Inferior parietal cortex (tissue), 1 donor: ENCODE measurements around the gene EGFLAM.

ENCODE experiments used
- DNase-seq: peaks from one replicate; pipeline ENCODE4 v3.0.0-alpha.2; 2016; ENCODE audit errors: extremely low spot score

Gene EGFLAM

DNA sequence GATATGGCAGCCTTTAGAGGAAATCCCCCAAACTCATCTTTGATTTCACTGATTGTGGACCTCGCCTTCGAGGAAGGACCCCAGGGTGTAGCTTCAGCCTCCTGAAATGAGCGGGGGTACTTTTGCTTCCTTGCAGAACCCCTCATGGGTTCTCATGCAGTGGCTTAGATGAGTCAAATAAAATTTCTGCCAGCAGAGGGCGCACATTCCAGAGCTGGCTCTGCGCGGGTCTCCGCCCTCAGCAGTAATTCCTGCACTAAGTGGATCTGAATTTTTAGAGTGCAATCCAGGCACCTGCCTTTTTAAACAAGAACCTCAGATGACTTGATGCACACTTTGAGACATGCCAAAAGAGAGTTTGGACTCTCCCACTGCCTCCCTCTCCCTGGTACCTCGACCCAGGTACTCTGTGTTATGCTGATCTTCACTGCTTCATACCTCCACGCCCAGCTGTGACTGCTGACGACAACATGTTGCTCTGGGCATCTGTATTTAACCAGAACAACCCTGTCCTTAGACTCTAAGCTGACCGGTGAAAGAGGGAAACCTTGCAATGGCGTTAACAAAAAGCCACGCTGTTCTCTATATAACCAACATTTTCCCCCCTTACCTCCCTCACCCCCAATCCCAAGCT, 7.3 kb downstream of the EGFLAM start:
- DNase-seq: peak; percentile 82

DNA sequence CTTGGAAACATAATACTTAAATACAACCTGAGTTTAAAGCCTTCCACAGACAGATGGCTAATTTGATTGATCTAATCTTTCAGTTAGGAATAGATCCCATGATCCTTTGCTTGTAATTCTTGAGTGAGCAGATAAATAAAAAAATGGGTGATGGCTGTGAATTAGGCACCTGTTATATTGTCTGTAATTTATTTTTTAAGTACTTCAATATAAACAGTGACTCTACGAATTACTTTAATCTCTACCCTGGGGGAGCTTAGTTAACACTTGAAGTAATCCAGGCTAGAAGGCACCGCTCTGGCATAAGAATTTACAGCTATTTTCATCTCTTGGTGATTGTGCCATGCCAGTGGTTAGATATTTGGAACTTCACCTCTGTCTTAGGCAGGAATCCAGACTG, 9.0 kb downstream of the EGFLAM start:
- DNase-seq: no peak

DNA sequence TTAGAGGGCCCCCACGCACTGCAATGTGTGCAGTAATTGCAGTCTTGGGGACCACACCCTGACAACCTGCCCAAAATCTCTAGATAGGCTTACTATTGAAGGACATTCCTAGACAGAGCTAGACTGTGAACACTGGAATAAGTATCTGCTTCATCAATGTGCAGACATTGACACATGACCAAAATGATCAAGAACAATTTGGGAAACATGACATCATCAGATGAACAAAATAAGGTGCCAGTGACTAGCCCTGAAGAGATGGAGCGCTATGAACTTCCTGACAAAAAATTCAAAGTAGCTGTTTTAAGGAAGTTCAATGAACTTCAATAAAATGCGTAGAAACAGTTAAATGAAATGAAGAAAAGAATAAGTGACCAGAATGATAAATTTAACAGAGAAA, 15.3 kb downstream of the EGFLAM start:
- DNase-seq: no peak

DNA sequence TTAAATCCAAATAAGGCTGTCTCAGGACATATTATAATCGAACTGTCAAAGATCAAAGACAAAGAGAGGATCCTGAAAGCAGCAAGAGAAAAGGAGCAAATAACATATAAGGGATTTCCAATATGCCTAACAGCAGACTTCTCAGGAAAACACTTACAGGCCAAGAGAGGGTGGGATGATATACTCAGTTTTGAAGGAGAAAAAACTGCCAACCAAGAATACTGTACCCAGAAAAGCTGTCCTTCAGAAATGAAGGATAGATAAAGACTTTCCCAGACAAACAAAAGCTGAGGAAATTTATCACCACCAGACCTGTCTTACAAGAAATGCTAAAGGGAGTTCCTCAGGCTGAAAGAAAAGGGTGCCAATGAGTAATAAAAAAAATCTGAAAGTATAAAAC, 16.0 kb downstream of the EGFLAM start:
- DNase-seq: no peak

DNA sequence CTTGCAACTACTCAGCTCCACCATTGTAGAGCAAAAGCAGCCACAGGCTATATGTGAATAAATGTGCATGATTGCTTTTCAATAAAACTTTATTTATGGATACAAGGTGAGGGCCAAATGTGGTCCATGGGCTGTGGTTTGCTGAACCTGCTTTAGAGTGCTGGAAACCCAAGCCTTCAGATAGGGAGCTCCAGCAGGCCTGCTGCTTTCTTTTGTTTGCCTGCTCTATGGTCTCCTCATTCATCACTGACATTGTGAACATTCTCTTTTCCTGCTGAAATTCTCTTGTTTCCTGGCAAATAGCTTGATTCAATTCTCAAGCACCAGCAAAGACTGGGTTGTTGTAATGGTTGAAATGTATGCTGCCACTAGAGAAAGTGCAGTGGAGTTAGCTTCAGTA, 26.0 kb downstream of the EGFLAM start:
- no peak for DNase-seq

DNA sequence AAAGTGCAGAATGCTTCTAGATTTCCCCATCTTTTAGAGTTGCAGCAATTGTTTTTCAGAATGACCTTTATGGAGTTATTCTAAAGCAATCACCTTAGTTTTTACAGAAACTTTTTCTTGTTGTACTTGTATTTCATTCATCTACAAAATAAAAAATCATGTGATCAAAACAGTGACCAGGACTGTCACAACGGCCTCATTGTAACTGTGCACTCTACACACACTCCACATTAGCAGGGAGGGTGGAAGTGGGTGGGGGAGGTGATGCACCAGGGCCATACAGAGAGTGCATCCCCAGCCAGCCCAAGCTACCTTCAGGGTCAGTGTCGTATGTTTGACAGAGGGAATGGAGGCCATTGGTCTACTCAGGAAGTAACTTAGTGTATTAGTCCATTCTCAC, 26.9 kb downstream of the EGFLAM start:
- DNase-seq: peak; percentile 13

DNA sequence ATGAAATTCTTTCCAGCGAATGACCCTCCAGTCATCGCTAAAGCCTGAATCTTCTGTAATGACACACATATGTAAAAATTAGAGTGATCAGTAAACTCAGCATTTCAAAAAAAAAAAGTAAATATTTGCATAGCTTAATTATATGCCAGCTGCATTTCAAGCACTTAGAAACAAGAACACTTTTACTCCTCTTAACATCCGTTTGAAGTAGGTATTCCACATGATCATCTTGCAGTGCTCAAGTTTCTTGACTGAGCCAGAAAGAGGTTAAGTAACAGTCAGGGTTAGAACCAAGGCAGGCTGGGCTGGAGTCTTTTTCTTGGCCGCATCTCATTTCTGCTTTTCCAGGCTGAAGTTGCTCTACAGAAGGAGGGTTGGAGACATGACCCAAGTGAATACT, 27.6 kb downstream of the EGFLAM start:
- DNase-seq: no peak

DNA sequence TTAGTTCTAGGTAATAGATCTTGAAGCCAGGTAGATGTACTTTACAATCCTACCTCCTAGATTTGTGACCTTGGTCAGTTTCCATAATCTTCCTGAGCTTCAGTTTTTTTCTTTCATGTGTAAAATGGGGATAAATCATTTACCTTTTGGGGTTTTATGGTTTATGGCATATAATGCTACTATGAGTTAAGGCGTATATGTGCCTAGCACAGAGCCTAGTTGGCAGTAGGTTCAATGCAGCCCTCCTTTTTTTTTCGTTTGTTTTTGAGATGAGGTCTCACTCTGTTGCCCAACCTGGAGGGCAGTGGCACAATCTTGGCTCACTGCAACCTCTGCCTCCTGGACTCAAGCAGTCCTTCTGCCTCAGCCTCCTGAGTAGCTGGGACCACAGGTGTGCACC, 28.8 kb downstream of the EGFLAM start:
- DNase-seq: no peak

DNA sequence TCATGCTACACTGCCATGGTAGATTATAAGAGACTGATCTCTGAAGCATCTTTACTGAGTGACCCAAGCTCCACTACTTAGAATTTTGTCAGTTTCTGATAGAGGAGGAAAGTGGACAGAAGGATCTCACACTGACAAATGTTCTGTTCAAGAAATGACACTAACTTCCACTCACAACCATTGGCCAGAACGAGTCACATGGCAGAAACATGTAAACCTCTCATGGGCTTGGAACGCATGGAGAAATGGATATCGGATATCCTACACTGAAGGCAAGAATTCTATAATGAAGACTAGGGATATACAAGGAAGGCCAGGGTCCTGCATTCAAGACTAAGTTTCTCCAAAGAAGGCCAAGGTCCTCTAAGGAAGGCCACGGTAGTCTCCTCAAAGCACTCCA, 31.1 kb downstream of the EGFLAM start:
- no peak for DNase-seq

DNA sequence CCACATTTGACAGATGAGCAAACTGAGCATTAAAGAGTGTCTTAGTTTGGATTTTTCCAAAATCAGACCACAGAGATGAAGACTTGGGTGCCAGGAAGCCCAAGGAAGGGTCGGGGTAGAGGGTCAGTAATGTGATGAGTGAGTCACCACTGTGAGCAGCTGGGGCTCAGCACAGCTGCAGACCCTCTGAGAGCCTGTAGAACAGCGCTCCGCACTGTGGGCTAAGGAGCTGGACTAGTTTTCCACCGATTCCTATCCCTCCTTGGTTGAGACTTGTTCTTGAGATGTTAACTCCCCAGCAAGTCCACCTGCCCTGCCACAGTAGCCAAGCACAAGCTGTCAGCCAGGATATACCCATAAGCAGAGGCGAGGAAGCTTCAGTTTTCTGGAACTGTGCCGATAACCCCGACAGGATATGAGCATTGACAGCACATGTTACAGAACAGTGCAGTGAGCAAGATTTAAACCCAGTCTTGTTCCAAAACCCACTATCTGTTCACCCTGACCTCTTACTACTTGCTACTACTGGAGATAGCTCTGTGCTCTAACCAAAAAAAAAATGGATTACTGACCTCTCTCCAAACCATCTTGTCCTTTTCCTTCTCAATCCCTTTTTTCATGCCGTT, 31.8 kb downstream of the EGFLAM start:
- no peak for DNase-seq

DNA sequence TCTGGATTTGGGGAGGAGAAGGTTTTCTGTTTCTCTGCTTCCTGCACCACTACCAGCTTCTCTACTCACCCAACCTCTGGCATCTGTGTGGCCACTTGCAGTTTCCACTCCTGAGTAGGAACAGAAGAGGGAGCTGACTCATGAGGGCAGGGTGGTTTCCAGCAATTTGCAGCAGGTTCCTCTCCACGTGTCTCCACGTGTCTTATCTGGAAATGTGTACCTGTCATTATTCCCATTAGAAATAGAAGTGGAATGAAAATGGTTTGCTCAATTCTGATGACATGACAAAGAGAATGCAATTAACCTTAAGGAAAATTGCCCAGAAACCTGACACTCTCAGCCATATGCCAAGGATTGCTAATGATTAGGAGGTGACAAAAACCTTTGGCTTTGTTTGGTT, 33.0 kb downstream of the EGFLAM start:
- no peak for DNase-seq

DNA sequence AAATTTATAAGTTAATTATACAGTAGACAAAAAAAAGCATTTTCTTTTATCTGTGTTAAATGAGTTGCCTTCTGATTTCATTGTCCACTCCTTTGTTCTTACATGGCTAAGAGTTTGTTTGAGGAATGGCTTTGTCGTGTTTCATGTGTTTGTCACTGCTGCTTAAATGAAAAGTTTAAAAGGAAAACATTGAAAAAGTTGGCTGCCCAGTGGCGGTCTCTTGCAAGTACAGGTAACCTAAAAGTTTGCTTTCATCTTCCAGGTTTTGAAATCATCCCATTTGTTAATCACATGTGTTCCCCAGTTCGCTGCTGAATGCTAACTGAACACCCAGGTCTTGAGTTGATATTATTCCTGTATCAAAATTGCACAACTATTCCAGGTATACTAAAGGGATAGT, 33.9 kb downstream of the EGFLAM start:
- DNase-seq: no peak

DNA sequence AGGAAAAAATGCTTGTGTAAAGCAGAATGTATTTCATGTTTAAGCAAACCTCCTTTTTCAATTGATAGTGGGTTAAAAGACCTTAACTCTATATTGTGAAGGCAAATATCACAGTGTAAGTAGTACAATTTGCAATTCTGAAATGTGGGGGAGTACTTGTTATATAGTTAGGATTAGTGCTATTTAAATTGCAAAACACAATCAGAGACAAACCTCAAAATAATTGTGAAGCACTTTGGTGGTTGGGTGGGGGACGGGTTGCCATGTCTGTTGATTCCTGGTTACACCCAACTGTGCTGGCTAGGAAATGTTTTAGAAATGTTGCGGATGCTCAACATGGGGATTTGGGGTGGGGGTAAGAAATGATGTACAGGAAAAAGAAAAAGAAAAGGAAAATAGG, 37.4 kb downstream of the EGFLAM start:
- DNase-seq: no peak

DNA sequence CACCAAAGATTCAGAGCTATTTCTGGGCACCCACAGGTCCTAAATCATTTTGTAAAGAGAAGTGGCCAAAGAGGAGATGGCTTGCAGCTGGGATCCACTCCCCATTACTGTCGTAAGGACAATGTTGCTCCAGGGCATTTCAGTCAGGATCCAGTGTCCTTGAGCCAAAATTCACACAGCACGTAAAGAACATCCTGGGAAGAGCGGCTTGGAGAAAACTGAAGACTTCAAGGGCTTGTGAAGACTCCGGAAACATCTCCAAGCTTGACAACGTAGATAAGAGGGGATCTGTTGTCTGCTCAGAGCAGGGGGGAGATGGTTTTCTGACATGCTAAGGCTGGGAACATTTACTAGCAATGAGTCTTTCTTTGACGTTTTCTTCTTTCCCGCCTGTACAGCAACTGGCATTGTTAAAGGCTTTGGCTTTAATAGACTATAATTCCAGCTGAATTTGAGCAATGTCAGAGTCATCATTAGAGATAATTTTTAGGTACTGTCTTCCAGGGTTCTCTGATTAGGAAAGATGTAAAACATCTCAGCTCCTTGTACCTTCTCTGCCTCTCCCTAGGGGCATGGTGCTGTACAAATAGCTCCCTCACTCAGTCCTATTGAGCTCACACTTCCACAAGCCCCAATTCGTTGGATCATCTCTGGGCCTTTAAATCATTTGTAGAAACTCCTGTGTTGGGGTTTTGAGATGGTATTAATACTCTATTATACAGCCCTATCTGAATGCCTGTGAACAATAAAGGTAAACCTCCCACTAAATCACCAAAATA, 39.7 kb downstream of the EGFLAM start:
- no peak for DNase-seq

DNA sequence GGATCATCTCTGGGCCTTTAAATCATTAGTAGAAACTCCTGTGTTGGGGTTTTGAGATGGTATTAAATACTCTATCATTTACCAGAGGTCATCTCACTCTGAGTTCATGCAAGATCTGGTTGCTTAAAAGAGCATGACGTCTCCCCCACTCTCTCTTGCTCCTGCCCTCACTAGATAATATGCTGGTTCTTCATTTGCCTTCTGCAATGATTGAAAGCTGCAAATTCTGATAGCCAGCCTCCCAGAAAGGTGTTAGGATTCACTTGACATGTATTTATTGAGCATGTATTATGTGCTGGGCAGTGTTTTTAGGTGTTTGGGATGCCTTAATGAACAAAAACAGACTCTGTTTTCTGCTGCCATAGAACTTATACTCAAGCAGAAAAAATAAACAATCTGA, 41.2 kb downstream of the EGFLAM start:
- no peak for DNase-seq

DNA sequence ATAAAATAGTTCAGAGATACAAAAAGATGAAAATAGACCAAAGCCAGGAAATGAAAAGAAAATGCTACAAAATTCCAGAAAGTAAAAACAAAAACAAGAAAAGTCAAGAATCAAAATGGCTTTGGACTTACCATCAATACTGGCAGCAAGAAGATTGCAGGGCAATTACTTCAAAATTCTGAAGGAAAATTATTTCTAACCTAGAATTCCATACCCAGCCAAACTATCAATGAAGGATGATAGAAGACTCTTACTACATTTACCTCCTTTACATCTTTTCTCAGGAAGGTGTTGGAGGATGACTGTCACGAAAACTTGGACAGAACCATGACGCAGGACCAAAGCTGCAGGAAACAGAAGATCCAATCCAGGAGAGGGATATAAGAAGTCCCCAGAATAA, 46.8 kb downstream of the EGFLAM start:
- no peak for DNase-seq

DNA sequence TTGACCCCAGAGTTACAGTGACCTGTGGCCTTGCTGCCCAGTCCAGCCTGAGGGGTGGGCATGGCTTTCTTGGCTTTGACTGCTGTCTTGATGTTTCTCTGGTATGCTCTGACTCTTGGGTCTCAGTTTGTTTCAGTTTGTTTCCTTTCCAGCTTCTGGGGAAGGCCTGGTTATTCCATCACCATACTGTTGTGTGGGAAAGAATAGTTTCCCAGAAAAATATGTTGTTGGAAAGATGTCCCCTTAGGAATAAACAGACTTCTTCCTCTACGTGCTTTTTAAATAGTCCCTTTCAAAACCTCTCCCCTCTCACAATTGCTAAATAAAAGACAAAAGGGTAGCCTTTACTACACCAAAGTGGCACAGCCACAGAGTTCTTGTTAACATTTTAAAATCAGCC, 49.5 kb downstream of the EGFLAM start:
- DNase-seq: no peak

DNA sequence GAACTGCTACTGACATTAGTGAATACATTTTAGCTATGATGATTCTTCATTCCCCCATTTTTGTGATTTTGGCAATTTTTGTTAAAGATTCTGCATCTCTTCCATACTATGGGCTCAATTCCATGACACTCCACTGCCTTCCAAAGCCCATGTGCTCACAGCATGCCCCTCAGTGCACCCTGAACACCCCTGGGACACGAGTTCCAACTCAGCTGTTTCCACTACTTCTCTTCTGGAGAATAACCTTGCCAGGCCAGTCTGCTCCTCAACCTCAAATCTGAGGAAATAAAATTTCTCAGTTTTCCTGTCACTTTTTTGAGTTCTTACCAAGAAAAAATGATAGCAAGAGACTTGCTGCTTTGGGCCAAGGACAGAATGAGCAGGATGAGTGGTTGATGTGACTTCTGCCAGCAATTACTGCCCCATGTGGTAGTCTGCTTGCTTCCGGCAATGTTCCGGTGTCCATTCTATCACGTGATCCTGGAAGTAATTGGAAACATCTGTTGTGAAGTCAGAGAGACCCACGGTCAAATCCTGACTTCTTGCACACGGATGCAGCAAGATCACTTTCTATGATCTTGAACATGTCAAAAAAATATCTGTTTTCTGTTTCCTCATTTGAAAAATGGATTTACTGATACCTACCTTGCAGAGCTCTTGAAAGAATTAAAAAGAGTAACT, 58.3 kb downstream of the EGFLAM start:
- no peak for DNase-seq

DNA sequence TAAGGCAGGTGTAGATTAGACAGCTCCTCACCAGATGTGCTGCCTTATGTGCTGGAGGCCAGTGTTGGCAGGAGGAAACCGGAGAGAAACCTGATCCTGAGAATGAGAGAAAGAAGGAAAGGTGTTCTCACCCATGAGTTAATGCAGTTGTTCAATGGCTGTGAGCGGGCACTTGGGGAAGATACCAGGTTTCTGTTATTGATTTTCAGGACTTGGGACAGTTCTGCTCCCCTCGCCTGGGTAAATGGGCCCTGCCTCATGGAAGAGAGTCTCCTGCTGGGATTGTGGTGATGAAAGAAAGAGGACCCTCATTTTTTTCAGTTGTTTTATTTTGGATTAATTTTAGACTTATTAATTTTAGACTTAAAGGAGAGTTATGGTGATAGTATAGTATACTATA, 59.5 kb downstream of the EGFLAM start:
- no peak for DNase-seq

DNA sequence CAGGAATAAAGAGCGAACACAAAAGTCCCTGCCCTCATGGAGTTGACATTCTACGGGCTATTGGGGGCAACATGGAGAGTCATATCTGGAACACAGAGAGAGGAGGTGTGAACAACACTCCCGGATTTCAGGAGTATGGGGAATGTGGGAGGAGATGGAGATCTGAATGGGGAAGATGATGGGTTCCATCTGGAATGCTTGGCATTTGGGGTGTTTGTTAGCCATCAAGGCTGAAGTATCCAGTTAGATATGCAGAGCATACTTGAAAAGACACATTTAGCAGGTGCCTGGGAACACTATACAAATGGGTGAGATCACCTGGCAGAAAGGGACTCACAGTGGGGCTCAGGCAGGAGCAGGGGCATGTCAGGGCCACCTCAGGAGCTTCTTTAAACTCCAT, 61.1 kb downstream of the EGFLAM start:
- no peak for DNase-seq

DNA sequence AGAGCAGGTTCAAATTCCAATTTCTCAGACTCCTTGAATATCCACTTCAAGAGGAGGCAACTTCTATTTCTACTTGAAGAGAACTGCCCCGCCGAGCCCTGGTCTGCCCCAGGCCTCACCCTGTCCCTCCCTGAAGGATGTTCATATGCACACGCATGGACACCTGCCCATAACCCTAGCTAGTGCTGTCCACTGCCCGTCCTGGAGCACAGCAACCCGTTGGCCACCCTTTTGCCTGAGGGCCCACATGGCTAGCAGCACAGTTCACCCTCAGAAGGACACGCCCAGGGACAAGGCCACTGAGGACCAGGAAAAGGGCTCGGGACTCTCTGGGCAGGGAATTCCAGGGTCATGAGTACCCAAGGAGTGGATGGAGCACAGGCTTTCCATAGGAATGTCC, 63.6 kb downstream of the EGFLAM start:
- no peak for DNase-seq

DNA sequence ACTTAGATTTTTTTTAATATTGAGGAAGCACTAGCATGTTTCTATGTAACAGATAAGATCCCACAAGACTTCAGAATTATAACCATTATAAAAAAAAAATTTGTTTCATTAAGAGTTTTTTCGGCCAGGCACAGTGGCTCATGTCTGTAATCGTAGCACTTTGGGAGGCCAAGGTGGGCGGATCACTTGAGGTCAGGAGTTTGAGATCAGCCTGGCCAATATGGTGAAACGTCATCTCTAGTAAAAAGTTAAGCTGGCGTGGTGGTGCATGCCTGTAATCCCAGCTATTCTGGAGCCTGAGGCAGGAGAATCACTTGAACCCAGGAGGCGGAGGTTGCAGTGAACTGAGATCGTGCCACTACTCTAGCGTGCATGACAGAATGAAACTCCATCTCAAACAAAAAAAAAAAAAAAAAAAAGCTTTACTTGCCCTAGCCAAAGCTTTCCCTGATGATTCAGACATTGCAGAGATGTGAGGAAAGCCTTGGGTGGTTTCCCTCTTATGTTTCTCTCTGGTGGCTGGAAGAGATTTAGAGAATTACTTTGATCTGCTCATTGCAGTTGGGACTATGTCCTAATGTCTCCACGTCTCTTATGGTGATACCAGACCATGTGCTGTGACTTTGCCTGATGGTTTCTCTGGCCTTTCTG, 65.4 kb downstream of the EGFLAM start:
- no peak for DNase-seq
